Measurements from ENCODE around the gene SLC25A21. TPM values are rescaled to one million over a fixed set of nuclear protein-coding genes. Genes with fewer than 3 reads are reported as not detected.
A peak's percentile ranks its signal among the peaks of the same experiment; 100 is the strongest.

The SLC25A21 gene
- total RNA-seq, 1 experiment from 2014 or later, result 2.1 TPM

DNA sequence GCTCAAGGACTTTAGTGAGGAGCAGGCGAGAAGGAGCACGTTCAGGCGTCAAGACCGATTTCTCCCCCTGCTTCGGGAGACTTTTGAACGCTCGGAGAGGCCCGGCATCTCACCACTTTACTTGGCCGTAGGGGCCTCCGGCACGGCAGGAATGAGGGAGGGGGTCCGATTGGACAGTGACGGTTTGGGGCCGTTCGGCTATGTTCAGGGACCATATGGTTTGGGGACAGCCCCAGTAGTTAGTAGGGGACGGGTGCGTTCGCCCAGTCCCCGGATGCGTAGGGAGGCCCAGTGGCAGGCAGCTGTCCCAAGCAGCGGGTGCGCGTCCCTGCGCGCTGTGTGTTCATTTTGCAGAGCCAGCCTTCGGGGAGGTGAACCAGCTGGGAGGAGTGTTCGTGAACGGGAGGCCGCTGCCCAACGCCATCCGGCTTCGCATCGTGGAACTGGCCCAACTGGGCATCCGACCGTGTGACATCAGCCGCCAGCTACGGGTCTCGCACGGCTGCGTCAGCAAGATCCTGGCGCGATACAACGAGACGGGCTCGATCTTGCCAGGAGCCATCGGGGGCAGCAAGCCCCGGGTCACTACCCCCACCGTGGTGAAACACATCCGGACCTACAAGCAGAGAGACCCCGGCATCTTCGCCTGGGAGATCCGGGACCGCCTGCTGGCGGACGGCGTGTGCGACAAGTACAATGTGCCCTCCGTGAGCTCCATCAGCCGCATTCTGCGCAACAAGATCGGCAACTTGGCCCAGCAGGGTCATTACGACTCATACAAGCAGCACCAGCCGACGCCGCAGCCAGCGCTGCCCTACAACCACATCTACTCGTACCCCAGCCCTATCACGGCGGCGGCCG lies 509.6 kb downstream of the SLC25A21 start:
- intact Hi-C loops (cut with micrococcal nuclease; ENCODE audit: unreplicated experiment), result loop anchor here (10.0 kb wide), 1 partner anchor 482 kb away; no protein-coding TSS in a partner anchor
- ATAC-seq, result no peak

DNA sequence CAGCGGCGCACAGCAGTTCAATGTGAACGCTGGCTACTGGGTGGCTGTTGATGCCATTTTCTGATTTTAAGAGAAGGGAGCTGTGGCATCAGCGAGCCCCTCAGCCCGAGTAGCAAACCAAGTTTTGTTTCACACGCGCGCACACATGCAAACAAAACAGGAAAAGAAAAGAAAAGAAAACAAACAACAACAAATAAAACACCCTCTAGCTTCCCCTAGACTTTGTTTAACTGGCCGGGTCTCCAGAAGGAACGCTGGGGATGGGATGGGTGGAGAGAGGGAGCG lies 510.2 kb downstream of the SLC25A21 start:
- no TSS peak for BruUV-seq (replicated peaks)
- Histone ChIP-seq H3K4me3 (ENCODE audit: low read depth in 2 of 2, low read length in 2 of 2) (peak overlapping the region; percentile 54 to 69), H3K4me1 (ENCODE audit: control insufficient read depth, insufficient read depth, low read length) (no peaks in the 10 kb centered on the region), H3K27ac (ENCODE audit: low read length) (no peak overlapping the region), H3K9me3 (ENCODE audit: control insufficient read depth, insufficient read depth, low read depth, low read length) (no peaks in the 10 kb centered on the region), H3K36me3 (ENCODE audit: control insufficient read depth, insufficient read depth, low read length) (no peaks in the 10 kb centered on the region), H3K27me3 (ENCODE audit: control insufficient read depth, insufficient read depth, low read length) (no peaks in the 10 kb centered on the region)
- no peak for DNase-seq (ENCODE audit: low read depth, low spot score)
- TF ChIP-seq TCF7L2 (IDR thresholded peaks at IDR 0.05; ENCODE audit: low read depth, low read length), result no peak
- TF ChIP-seq SIN3A (IDR thresholded peaks at IDR 0.05; ENCODE audit: borderline replicate concordance, insufficient read depth, low read depth, low read length), result no peak
- TF ChIP-seq, protein P1, sequence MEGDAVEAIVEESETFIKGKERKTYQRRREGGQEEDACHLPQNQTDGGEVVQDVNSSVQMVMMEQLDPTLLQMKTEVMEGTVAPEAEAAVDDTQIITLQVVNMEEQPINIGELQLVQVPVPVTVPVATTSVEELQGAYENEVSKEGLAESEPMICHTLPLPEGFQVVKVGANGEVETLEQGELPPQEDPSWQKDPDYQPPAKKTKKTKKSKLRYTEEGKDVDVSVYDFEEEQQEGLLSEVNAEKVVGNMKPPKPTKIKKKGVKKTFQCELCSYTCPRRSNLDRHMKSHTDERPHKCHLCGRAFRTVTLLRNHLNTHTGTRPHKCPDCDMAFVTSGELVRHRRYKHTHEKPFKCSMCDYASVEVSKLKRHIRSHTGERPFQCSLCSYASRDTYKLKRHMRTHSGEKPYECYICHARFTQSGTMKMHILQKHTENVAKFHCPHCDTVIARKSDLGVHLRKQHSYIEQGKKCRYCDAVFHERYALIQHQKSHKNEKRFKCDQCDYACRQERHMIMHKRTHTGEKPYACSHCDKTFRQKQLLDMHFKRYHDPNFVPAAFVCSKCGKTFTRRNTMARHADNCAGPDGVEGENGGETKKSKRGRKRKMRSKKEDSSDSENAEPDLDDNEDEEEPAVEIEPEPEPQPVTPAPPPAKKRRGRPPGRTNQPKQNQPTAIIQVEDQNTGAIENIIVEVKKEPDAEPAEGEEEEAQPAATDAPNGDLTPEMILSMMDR (IDR thresholded peaks at IDR 0.05), result no peak
- TF ChIP-seq POLR2AphosphoS5 (IDR thresholded peaks at IDR 0.05; ENCODE audit: low read depth, low read length), result no peak
- in situ Hi-C loops (cut with HindIII; ENCODE audit: low pct_unique_long_range_greater_than_20kb, low sequenced_read_pairs), result no loop called here
- intact Hi-C loops (cut with micrococcal nuclease; ENCODE audit: unreplicated experiment), result loop anchor here (10.0 kb wide), 1 partner anchor 483 kb away; no protein-coding TSS in a partner anchor
- ChIA-PET POLR2A (no interaction called here), CTCF (no interaction called here)
- no peak for ATAC-seq

More for the DNA sequence above, 509.6 kb downstream of the SLC25A21 start:
- TF ChIP-seq, protein P1 (IDR thresholded peaks at IDR 0.05), result no peak
- no peak for TF ChIP-seq POLR2AphosphoS5 (IDR thresholded peaks at IDR 0.05; ENCODE audit: low read depth, low read length)
- TF ChIP-seq TCF7L2 (IDR thresholded peaks at IDR 0.05; ENCODE audit: low read depth, low read length), result no peak
- TF ChIP-seq, protein P2, sequence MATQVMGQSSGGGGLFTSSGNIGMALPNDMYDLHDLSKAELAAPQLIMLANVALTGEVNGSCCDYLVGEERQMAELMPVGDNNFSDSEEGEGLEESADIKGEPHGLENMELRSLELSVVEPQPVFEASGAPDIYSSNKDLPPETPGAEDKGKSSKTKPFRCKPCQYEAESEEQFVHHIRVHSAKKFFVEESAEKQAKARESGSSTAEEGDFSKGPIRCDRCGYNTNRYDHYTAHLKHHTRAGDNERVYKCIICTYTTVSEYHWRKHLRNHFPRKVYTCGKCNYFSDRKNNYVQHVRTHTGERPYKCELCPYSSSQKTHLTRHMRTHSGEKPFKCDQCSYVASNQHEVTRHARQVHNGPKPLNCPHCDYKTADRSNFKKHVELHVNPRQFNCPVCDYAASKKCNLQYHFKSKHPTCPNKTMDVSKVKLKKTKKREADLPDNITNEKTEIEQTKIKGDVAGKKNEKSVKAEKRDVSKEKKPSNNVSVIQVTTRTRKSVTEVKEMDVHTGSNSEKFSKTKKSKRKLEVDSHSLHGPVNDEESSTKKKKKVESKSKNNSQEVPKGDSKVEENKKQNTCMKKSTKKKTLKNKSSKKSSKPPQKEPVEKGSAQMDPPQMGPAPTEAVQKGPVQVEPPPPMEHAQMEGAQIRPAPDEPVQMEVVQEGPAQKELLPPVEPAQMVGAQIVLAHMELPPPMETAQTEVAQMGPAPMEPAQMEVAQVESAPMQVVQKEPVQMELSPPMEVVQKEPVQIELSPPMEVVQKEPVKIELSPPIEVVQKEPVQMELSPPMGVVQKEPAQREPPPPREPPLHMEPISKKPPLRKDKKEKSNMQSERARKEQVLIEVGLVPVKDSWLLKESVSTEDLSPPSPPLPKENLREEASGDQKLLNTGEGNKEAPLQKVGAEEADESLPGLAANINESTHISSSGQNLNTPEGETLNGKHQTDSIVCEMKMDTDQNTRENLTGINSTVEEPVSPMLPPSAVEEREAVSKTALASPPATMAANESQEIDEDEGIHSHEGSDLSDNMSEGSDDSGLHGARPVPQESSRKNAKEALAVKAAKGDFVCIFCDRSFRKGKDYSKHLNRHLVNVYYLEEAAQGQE (IDR thresholded peaks at IDR 0.05; ENCODE audit: insufficient read depth in 1 of 2, low read depth in 2 of 2, low read length in 1 of 2), result no peak
- no peak for TF ChIP-seq SIN3A (IDR thresholded peaks at IDR 0.05; ENCODE audit: borderline replicate concordance, insufficient read depth, low read depth, low read length)
- ChIA-PET POLR2A (no interaction called here), CTCF (no interaction called here)
- H3K27ac ChIP-seq (ENCODE audit: low read length), result no peak overlapping the region
- no peaks in the 10 kb centered on the region for H3K4me1 ChIP-seq (ENCODE audit: control insufficient read depth, insufficient read depth, low read length)
- no peaks in the 10 kb centered on the region for H3K9me3 ChIP-seq (ENCODE audit: control insufficient read depth, insufficient read depth, low read depth, low read length)
- in situ Hi-C loops (cut with HindIII; ENCODE audit: low pct_unique_long_range_greater_than_20kb, low sequenced_read_pairs), result no loop called here
- no peaks in the 10 kb centered on the region for H3K27me3 ChIP-seq (ENCODE audit: control insufficient read depth, insufficient read depth, low read length)
- H3K36me3 ChIP-seq (ENCODE audit: control insufficient read depth, insufficient read depth, low read length), result no peaks in the 10 kb centered on the region
- H3K4me3 ChIP-seq (ENCODE audit: low read depth in 2 of 2, low read length in 2 of 2), result peak overlapping the region; percentile 54 to 69
- BruUV-seq (replicated peaks), result no TSS peak
- DNase-seq (ENCODE audit: low read depth, low spot score), result no peak
